GM19239 (cell line): ENCODE data around the gene CCDC200.
"Not testable (repeated sequence)": the region's sequence is repeated elsewhere in the genome, so short reads cannot be mapped to it uniquely, and the experiment has no call there.

ENCODE experiments used
- DNase-seq: peaks from one replicate; pipeline ENCODE4 v3.0.0; 2011; ENCODE audit warnings: low spot score; ENCODE audit not compliant: insufficient read length
- FAIRE-seq: peaks from 2 replicates; lab custom pipeline; 2011; peaks lifted over from hg19 to GRCh38; lab: Jason Lieb, UNC

Gene CCDC200

GRCh38 chr17:43228020-43228782, at the start of gene CCDC200:
Gene CCDC200, minus strand, starts transcription at chr17:43228623. Its CDS starts 69 bp downstream, at chr17:43228554.
- not testable (repeated sequence) for FAIRE-seq, DNase-seq

GRCh38 chr17:43272914-43273313, 44.5 kb upstream of the CCDC200 start:
- DNase-seq, FAIRE-seq: not testable (repeated sequence)

GRCh38 chr17:43272483-43272882, 44.1 kb upstream of the CCDC200 start:
- not testable (repeated sequence) for DNase-seq, FAIRE-seq

- not testable (repeated sequence) for FAIRE-seq
These were observed 42.4 kb upstream of the CCDC200 start for GRCh38 chr17:43270552-43271504.

GRCh38 chr17:43246456-43246855, 18.0 kb upstream of the CCDC200 start:
- not testable (repeated sequence) for FAIRE-seq, DNase-seq

More at GRCh38 chr17:43270552-43271504, 42.4 kb upstream of the CCDC200 start:
- DNase-seq, result not testable (repeated sequence)

GRCh38 chr17:43240596-43241352, 12.4 kb upstream of the CCDC200 start:
- not testable (repeated sequence) for DNase-seq, FAIRE-seq

GRCh38 chr17:43239597-43239996, 11.2 kb upstream of the CCDC200 start:
- not testable (repeated sequence) for DNase-seq, FAIRE-seq

GRCh38 chr17:43233877-43234276, 5.5 kb upstream of the CCDC200 start, which contains the start of gene RNU2-1:
Gene RNU2-1, minus strand, starts transcription at chr17:43233977.
- not testable (repeated sequence) for DNase-seq, FAIRE-seq

GRCh38 chr17:43233263-43233662, 4.8 kb upstream of the CCDC200 start:
- not testable (repeated sequence) for FAIRE-seq, DNase-seq

- not testable (repeated sequence) for FAIRE-seq
These were observed 3.7 kb upstream of the CCDC200 start for GRCh38 chr17:43232021-43232699.

GRCh38 chr17:43231205-43232020, 3.0 kb upstream of the CCDC200 start:
- not testable (repeated sequence) for DNase-seq, FAIRE-seq

More at GRCh38 chr17:43232021-43232699, 3.7 kb upstream of the CCDC200 start:
- not testable (repeated sequence) for DNase-seq

GRCh38 chr17:43226393-43226792, 2.0 kb downstream of the CCDC200 start:
- FAIRE-seq (no peak), DNase-seq (no peak)

GRCh38 chr17:43224146-43224705, 4.2 kb downstream of the CCDC200 start:
- no peak for DNase-seq
- FAIRE-seq, result no peak

- no peak for DNase-seq
These were observed 7.8 kb downstream of the CCDC200 start for GRCh38 chr17:43220511-43221125.

GRCh38 chr17:43219746-43220380, 8.6 kb downstream of the CCDC200 start:
- no peak for DNase-seq
- no peak for FAIRE-seq

More at GRCh38 chr17:43220511-43221125, 7.8 kb downstream of the CCDC200 start:
- FAIRE-seq, result no peak

GRCh38 chr17:43219001-43219400, 9.4 kb downstream of the CCDC200 start:
- DNase-seq (no peak), FAIRE-seq (no peak)

- DNase-seq, result no peak
- FAIRE-seq, result no peak
These were observed 10.8 kb downstream of the CCDC200 start for GRCh38 chr17:43217614-43218087.
